Immature natural killer cell (primary cell): Measurements from ENCODE around the gene ZNF732. TPM values are rescaled to one million over a fixed set of nuclear protein-coding genes. Genes with fewer than 3 reads are reported as not detected.
A peak's percentile ranks its signal among the peaks of the same experiment; 100 is the strongest.
"Not testable (repeated sequence)": the region's sequence is repeated elsewhere in the genome, so short reads cannot be mapped to it uniquely, and the experiment has no call there.

ENCODE experiments used
- DNase-seq, 3 donors: peaks; one replicate each; pipeline ENCODE4 v3.0.0; 2022; ENCODE audit warnings: mixed read lengths in 1 of 3
- H3K27ac Mint-ChIP-seq, 6 donors: one replicate each; pipeline ENCODE4 v1.8.0; 2020; ENCODE audit warnings: mixed read lengths in 6 of 6, mild to moderate bottlenecking in 5 of 6, inconsistent platforms in 4 of 6, moderate library complexity in 3 of 6
- H3K27me3 Mint-ChIP-seq, 3 donors: one replicate each; pipeline ENCODE4 v1.8.0; 2020 to 2021; ENCODE audit warnings: low read depth in 3 of 3, mild to moderate bottlenecking in 3 of 3, mixed read lengths in 3 of 3, moderate library complexity in 3 of 3, inconsistent platforms in 1 of 3
- H3K36me3 Mint-ChIP-seq, 3 donors: one replicate each; pipeline ENCODE4 v1.8.0; 2020; ENCODE audit warnings: mixed read lengths in 3 of 3, inconsistent platforms in 2 of 3, mild to moderate bottlenecking in 2 of 3
- H3K4me1 Mint-ChIP-seq, 2 donors: one replicate each; pipeline ENCODE4 v1.8.0; 2020; ENCODE audit warnings: inconsistent platforms in 2 of 2, mild to moderate bottlenecking in 2 of 2, mixed read lengths in 2 of 2, moderate library complexity in 1 of 2
- H3K4me3 Mint-ChIP-seq, 5 donors: one replicate each; pipeline ENCODE4 v1.8.0; 2020; ENCODE audit warnings: mild to moderate bottlenecking in 5 of 5, mixed read lengths in 5 of 5, inconsistent platforms in 3 of 5, moderate library complexity in 3 of 5
- H3K9me3 Mint-ChIP-seq, 6 donors: one replicate each; pipeline ENCODE4 v1.8.0; 2020; ENCODE audit warnings: mild to moderate bottlenecking in 6 of 6, mixed read lengths in 6 of 6, inconsistent platforms in 4 of 6, moderate library complexity in 3 of 6
- polyA plus RNA-seq, 3 donors: library from polyadenylated mRNA; unstranded; fragments of 300-500 nt; fragmentation: Illumina TruSeq; gene quantifications; one replicate each; pipeline ENCODE4 v1.2.3, GENCODE V29; 2021

The ZNF732 gene
- polyA plus RNA-seq, 3 donors from 2014 or later: 0.13 to 0.36 TPM; not detected in 1

DNA sequence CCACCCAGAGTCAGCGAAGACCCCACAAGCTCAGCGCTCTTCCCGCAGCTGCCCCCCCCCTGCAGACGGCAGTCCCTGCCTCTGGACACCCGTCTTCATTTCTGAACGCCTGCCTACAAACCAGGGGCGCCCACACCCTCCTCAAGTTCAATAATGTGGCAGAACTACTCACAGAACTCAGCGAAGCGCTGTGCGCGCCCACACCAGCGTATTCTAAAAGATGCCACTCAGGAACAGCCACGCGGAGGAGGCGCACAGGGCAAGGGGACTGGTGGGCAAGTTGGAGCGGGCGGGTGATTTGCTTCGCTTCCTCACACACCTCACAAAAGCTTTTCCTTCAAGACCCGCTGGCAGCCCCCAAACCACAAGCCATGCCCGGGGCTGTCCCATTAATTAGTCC, 758 bp downstream of the ZNF732 start:
- H3K4me1 Mint-ChIP-seq: peaks cover 11 to 24% of the 10 kb centered on the region in 2 donors
- peak overlapping the region in 1 of 5 donors; percentile 18 for H3K4me3 Mint-ChIP-seq
- peaks cover 8 to 18% (median 12%) of the 10 kb centered on the region in 3 donors for H3K27me3 Mint-ChIP-seq
- H3K9me3 Mint-ChIP-seq: peaks cover 24 to 63% (median 56%) of the 10 kb centered on the region in 6 donors
- DNase-seq, H3K27ac Mint-ChIP-seq: not testable (repeated sequence)
- peaks cover 0 to 12% (median 7%) of the 10 kb centered on the region in 3 donors for H3K36me3 Mint-ChIP-seq

DNA sequence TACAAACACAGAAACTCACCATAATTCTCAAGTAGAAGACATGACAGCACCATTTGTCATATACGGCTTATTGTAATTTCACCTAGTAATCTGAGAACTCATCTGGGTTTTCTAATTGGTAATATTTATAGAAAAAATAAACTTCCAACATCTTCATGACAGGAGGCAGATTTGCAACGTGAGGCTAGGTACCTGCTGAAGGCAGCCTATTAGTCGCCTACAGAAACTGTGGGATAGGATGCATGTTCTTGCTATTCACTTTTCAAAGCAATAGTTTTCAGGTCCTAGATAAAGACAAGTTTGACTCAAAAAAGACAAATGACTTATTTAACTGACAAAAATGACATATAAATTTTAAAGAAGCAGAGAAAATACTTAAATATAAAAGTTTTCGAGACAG, 2.9 kb downstream of the ZNF732 start:
- peaks cover 24 to 59% (median 54%) of the 10 kb centered on the region in 6 donors for H3K9me3 Mint-ChIP-seq
- no peak overlapping the region for H3K27ac Mint-ChIP-seq
- H3K4me3 Mint-ChIP-seq: no peak overlapping the region
- H3K4me1 Mint-ChIP-seq: peaks cover 11 to 19% of the 10 kb centered on the region in 2 donors
- DNase-seq: no peak
- H3K27me3 Mint-ChIP-seq: peaks cover 10 to 18% (median 12%) of the 10 kb centered on the region in 3 donors
- H3K36me3 Mint-ChIP-seq: peaks cover 0 to 12% (median 7%) of the 10 kb centered on the region in 3 donors

DNA sequence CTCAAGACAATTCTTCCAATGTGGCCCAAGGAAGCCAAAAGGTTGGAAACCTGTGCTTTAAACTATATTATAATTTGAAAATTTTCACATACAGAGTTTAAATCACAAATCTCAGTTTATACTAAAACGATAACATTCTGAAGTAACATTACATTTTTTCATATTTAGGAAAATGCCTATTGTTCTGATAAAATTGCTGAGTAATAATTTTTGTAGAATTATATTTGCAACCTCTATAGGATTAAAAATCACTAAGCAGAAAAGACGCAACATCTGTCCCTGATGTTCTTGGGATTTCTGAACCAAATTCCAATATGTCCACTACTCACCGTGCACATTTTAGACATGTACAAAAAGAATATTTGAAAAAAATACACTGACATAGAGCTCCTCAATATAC, 10.5 kb downstream of the ZNF732 start:
- Mint-ChIP-seq H3K36me3 (peaks cover 0 to 4% (median 0%) of the 10 kb centered on the region in 3 donors), H3K4me1 (no peaks in the 10 kb centered on the region), H3K9me3 (peaks cover 10 to 40% (median 22%) of the 10 kb centered on the region in 6 donors), H3K27me3 (peaks cover 0 to 5% (median 4%) of the 10 kb centered on the region in 3 donors), H3K4me3 (no peak overlapping the region), H3K27ac (no peak overlapping the region)
- no peak for DNase-seq

DNA sequence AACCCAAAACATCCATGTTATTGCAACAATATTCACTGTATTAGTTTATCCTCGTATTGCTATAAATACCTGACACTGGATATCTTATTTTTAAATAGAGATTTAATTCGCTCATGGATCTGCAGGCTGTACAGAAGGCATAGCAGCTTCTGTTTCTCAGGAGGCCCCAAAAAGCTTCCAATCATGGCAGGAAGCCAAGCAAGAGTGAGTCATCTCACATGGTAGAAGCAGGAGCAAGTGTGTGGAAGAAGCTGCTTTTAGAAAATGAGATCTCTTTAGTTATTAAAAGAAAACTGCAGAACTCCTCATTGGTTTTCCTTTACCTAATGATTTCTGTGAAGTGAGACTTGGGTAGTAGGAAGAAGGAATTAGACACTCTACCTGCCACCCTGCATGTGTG, 16.4 kb downstream of the ZNF732 start:
- Mint-ChIP-seq H3K9me3 (peaks cover 29 to 59% (median 51%) of the 10 kb centered on the region in 6 donors), H3K4me1 (no peaks in the 10 kb centered on the region), H3K27ac (no peak overlapping the region), H3K27me3 (peaks cover 0 to 6% (median 2%) of the 10 kb centered on the region in 3 donors), H3K4me3 (no peak overlapping the region), H3K36me3 (peaks cover 0 to 8% (median 5%) of the 10 kb centered on the region in 3 donors)
- DNase-seq: no peak

DNA sequence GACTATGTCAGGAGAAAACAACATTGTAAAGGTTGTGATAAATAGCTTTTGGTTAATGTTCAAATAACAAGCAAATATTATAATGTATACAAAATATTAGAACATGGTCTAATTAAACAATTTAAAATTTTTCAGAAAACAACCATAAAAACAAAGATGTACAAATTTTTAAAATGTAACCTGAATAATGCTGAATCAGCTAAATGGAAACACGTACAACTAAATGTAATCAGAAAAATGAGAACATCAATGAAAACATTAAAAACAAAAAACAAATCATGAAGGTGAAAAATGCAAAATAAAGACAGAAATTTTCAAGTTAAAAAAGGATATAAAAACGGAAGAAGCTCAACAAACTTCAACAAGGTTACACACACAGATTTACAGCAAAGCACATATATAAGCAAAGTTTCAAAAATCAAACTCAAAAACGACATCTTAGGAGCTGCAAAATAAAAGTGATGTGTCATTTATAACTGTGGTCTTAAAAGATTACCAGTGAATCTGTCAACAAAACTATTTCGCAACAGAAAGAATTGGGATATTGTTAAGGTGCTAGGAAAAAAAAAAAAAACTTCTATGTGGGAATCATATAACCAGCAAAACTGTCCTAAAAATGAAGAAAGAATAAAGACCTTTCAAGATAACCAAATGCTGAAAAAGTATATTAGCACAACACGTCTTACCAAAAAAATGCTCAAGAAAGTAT, 31.8 kb downstream of the ZNF732 start:
- Mint-ChIP-seq H3K27ac (no peak overlapping the region), H3K27me3 (peaks cover 1 to 4% (median 2%) of the 10 kb centered on the region in 3 donors), H3K36me3 (peaks cover 35 to 39% (median 38%) of the 10 kb centered on the region in 3 donors), H3K9me3 (peaks cover 36 to 96% (median 90%) of the 10 kb centered on the region in 6 donors), H3K4me3 (peak overlapping the region in 1 of 5 donors; percentile 54), H3K4me1 (no peaks in the 10 kb centered on the region)
- DNase-seq: no peak

DNA sequence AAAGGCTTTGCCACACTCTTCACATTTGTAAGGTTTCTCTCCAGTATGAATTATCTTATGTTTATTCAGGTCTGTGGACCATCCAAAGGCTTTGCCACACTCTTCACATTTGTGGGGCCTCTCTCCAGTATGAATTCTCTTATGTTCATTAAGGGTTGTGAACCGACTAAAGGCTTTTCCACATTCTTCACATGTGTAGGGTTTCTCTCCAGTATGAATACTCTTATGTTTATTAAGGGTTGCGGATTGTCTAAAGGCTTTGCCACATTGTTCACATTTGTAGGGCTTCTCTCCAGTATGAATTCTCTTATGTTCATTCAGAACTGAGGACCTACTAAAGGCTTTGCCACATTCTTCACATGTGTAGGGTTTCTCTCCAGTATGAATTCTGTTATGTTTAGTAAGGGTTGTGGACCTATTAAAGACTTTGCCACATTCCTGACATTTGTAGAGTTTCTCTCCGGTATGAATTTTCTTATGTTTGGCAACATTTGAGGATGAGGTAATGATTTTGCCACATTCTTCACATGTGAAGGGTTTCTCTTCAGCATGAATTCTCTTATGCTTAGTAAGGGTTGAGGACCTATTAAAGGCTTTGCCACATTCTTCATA, 33.7 kb downstream of the ZNF732 start:
- H3K4me3 Mint-ChIP-seq: no peak overlapping the region
- H3K36me3 Mint-ChIP-seq: peaks cover 31 to 39% (median 35%) of the 10 kb centered on the region in 3 donors
- no peak overlapping the region for H3K27ac Mint-ChIP-seq
- no peak for DNase-seq
- peaks cover 2 to 3% (median 2%) of the 10 kb centered on the region in 3 donors for H3K27me3 Mint-ChIP-seq
- no peaks in the 10 kb centered on the region for H3K4me1 Mint-ChIP-seq
- peaks cover 32 to 84% (median 80%) of the 10 kb centered on the region in 6 donors for H3K9me3 Mint-ChIP-seq

DNA sequence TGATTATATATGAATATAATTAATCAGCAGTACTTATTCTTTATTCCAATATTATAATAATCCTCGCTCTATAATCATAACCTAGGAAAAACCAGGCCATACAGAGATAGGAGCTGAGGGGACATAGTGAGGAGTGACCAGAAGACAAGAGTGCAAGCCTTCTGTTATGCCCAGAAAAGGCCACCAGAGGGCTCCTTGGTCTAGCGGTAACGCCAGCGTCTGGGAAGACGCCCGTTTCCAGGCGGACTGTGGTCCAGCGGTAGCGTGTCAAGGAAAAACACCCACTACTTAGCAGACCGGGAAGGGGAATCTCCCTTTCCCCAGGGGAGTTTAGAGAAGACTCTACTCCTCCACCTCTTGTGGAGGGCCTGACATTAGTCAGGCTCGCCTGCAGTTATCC, 46.0 kb downstream of the ZNF732 start:
- H3K27me3 Mint-ChIP-seq, DNase-seq: not testable (repeated sequence)
- peaks cover 84 to 95% (median 92%) of the 10 kb centered on the region in 6 donors for H3K9me3 Mint-ChIP-seq

DNA sequence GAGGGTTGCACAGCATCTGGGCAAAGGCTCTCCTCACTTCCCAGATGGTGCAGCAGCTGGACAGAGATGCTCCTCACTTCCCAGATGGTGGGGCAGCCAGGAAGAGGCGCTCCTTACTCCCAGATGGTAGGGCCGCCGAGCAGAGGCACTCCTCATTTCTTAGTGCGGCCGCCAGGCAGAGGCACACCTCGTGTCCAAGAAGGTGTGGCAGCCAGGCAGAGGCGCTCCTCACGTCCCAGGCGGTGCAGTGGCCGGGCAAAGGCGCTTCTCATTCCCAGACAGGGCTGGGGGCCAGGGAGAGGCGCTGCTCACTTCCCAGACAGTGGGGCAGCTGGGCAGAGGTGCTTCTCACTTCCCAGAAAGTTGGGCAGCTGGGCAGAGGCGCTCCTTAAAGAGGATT, 48.8 kb downstream of the ZNF732 start:
- Mint-ChIP-seq H3K36me3 (peaks cover 26 to 62% (median 41%) of the 10 kb centered on the region in 3 donors), H3K9me3 (peaks cover 74 to 95% (median 92%) of the 10 kb centered on the region in 6 donors), H3K4me3 (no peak overlapping the region), H3K4me1 (no peaks in the 10 kb centered on the region), H3K27ac (no peak overlapping the region), H3K27me3 (peaks cover 0 to 2% (median 0%) of the 10 kb centered on the region in 3 donors)
- no peak for DNase-seq

More for the DNA sequence above, 46.0 kb downstream of the ZNF732 start:
- not testable (repeated sequence) for H3K4me3 Mint-ChIP-seq, H3K4me1 Mint-ChIP-seq, H3K27ac Mint-ChIP-seq
- peaks cover 30 to 65% (median 49%) of the 10 kb centered on the region in 3 donors for H3K36me3 Mint-ChIP-seq

DNA sequence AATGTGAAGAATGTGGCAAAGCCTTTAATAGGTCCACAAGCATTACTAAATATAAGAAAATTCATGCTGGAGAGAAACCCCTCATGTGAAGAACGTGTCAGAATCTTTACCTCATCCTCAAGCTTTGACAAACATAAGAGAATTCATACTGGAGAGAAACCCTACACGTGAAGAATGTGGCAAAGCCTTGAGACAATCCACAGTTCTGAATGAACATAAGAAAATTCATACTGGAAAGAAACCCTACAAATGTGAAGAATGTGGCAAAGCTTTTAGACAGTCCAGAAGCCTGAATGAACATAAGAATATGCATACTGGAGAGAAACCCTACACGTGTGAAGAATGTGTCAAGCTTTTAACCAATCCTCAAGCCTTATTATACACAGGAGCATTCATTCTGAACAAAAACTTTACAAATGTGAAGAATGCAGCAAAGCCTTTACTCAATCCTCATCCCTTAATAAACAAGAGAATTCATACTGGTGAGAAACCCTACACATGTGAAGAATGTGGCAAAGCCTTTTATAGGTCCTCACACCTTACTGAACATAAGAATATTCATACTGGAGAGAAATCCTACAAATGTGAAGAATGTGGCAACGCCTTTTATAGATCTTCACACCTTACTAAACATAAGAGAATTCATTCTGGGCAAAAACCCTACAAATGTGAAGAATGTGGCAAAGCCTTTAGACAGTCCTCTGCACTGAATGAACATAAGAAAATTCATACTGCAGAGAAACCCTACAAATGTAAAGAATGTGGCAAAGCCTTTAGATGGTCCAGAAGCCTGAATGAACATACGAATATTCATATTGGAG, 51.1 kb downstream of the ZNF732 start:
- H3K27ac Mint-ChIP-seq: no peak overlapping the region
- H3K4me3 Mint-ChIP-seq: no peak overlapping the region
- no peak for DNase-seq
- H3K36me3 Mint-ChIP-seq: peaks cover 24 to 56% (median 41%) of the 10 kb centered on the region in 3 donors
- no peaks in the 10 kb centered on the region for H3K4me1 Mint-ChIP-seq
- peaks cover 0 to 2% (median 0%) of the 10 kb centered on the region in 3 donors for H3K27me3 Mint-ChIP-seq
- peaks cover 64 to 93% (median 88%) of the 10 kb centered on the region in 6 donors for H3K9me3 Mint-ChIP-seq

DNA sequence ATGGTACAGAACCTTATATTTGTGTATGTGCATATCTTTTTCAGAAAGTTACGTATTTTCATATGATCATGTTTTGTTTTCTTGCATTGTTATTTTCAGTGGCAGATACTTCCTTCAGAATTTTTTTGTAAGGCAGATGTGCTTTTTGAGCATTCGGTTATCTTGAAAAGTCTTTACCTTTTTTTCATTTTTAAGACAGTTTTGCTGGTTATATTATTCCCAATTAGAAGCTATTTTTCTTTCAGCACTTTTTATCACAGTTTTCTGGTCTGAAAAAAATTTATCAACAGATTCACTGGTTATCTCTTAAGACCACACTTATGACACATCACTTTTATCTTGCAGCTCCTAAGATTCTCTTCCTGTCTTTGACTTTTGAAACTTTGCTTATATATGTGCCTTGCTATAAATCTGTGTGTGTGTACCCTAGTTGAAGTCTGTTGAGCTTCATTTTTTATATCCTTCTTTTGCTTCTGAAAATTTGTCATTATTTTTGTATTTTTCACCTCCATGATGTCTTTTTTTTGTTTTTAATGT, 53.1 kb downstream of the ZNF732 start:
- no peak overlapping the region for H3K4me3 Mint-ChIP-seq
- no peaks in the 10 kb centered on the region for H3K27me3 Mint-ChIP-seq
- no peak for DNase-seq
- H3K27ac Mint-ChIP-seq: no peak overlapping the region
- no peaks in the 10 kb centered on the region for H3K4me1 Mint-ChIP-seq
- peaks cover 59 to 95% (median 88%) of the 10 kb centered on the region in 6 donors for H3K9me3 Mint-ChIP-seq
- peaks cover 33 to 63% (median 49%) of the 10 kb centered on the region in 3 donors for H3K36me3 Mint-ChIP-seq

DNA sequence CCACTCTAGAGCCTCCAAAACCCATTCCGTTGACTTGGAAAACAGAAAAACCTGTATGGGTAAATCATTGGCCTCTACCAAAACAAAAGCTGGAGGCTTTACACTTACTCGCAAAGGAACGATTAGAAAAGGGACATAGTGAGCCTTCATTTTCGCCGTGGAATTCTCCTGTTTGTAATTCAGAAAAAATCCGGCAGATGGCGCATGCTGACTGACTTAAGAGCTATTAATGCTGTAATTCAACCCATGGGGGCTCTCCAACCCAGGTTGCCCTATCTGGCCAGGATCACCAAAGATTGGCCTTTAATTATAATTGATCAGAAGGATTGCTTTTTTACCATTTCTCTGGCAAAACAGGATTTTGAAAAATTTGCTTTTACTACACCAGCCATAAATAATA, 60.8 kb downstream of the ZNF732 start:
- H3K36me3 Mint-ChIP-seq: peaks cover 9 to 26% (median 21%) of the 10 kb centered on the region in 3 donors

DNA sequence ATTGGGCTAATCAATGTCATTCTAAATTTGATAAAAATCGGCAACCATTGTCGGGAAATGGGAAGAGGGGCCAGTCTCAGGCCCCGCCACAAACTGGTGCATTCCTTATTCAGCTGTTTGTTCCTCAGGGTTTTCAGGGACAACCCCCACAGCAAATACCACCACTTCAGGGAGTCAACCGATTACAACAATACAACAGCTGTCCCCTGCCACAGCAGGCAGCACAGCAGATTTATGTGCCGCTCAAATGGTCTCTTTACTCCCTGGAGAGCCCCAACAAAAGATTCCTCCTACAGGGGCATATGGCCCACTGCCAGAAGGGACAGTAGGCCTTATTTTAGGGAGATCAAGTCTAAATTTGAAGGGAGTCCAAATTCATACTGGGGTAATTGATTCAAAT, 61.8 kb downstream of the ZNF732 start:
- no peak overlapping the region for H3K27ac Mint-ChIP-seq
- peaks cover 15 to 30% (median 24%) of the 10 kb centered on the region in 6 donors for H3K9me3 Mint-ChIP-seq
- peaks cover 18 to 19% of the 10 kb centered on the region in 2 donors for H3K4me1 Mint-ChIP-seq
- no peak for DNase-seq
- H3K36me3 Mint-ChIP-seq: peaks cover 9 to 18% (median 15%) of the 10 kb centered on the region in 3 donors
- peaks cover 0 to 2% (median 2%) of the 10 kb centered on the region in 3 donors for H3K27me3 Mint-ChIP-seq
- H3K4me3 Mint-ChIP-seq: no peak overlapping the region

More for the DNA sequence above, 60.8 kb downstream of the ZNF732 start:
- Mint-ChIP-seq H3K27me3 (peaks cover 0 to 2% (median 2%) of the 10 kb centered on the region in 3 donors), H3K27ac (peak overlapping the region in 1 of 6 donors; percentile 6), H3K4me3 (no peak overlapping the region), H3K4me1 (peaks cover 17 to 18% of the 10 kb centered on the region in 2 donors), H3K9me3 (peaks cover 23 to 39% (median 32%) of the 10 kb centered on the region in 6 donors)
- DNase-seq: peak; percentile 42 to 57 (median 48)
